ENCODE data around the gene ZNF780B. TPM values are rescaled to one million over a fixed set of nuclear protein-coding genes. Genes with fewer than 3 reads are reported as not detected.
A peak's percentile ranks its signal among the peaks of the same experiment; 100 is the strongest.
"Not testable (repeated sequence)": the region's sequence is repeated elsewhere in the genome, so short reads cannot be mapped to it uniquely, and the experiment has no call there.

The ZNF780B gene
- total RNA-seq (ENCODE audit: insufficient read depth, low replicate concordance) = 23.6 TPM

GRCh38 chr19:40055832-40056504 lies at the start of gene ZNF780B:
TSS of gene ZNF780B (minus strand) at chr19:40056231. CDS start at chr19:40050332, 5,899 bp downstream.
- DNase-seq (ENCODE audit: low spot score) = peak; percentile 81

- no peak for DNase-seq (ENCODE audit: low spot score)
Measured at GRCh38 chr19:40104754-40105153, 48.7 kb upstream of the ZNF780B start.

- no peak for DNase-seq (ENCODE audit: low spot score)
Measured at GRCh38 chr19:40103600-40103999, 47.6 kb upstream of the ZNF780B start.

- no peak for DNase-seq (ENCODE audit: low spot score)
Measured at GRCh38 chr19:40101813-40102212, 45.8 kb upstream of the ZNF780B start.

GRCh38 chr19:40093416-40093815 lies 37.4 kb upstream of the ZNF780B start:
- DNase-seq (ENCODE audit: low spot score) = no peak

- DNase-seq (ENCODE audit: low spot score) = no peak
Measured at GRCh38 chr19:40091205-40092129, 35.4 kb upstream of the ZNF780B start.

- peak; percentile 81 for DNase-seq (ENCODE audit: low spot score)
Measured at GRCh38 chr19:40090241-40091204, 34.5 kb upstream of the ZNF780B start, which contains the start of gene ZNF780A. TSS of gene ZNF780A (minus strand) at chr19:40090943. CDS start at chr19:40084753, 6,190 bp downstream.

DNA sequence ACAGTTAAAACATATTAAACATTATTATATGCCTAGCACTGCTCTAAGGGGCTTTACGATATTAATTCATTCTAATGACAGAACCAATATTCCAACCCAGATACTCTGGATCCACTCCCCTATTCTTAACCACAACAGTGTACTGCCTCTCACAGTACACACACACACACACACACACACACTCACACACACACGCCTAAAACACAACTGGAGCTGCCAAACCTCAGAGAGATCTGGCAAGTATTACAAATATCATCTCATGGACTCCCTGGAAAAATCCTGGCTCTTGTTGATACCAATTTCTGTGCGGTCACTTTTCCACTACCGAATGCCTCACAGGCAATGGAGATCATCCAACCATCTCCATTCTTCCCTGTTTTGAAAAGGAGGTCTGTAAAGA lies 33.4 kb upstream of the ZNF780B start:
- DNase-seq (ENCODE audit: low spot score) = no peak

GRCh38 chr19:40088299-40089047 lies 32.4 kb upstream of the ZNF780B start:
- DNase-seq (ENCODE audit: low spot score) = no peak

DNA sequence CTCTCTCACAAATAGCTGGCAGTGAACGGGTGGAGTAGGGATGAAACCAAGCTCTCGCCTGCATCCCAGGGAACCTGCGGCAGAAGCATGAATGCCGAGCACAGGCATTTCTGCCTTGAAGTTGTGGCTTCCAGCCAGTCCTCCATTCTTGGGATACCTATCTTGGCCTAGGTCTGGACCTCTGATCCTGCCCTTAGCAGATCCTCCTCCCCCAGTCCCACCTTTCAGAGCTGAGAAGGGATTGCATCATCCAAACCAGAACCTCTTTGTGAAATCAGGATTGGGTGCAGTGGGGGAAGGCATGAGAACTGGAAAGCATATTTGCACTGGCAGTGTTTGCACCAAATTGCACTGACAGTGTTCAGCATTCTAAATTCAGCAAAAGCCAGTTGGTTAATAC lies 28.9 kb upstream of the ZNF780B start:
- DNase-seq (ENCODE audit: low spot score) = no peak

DNA sequence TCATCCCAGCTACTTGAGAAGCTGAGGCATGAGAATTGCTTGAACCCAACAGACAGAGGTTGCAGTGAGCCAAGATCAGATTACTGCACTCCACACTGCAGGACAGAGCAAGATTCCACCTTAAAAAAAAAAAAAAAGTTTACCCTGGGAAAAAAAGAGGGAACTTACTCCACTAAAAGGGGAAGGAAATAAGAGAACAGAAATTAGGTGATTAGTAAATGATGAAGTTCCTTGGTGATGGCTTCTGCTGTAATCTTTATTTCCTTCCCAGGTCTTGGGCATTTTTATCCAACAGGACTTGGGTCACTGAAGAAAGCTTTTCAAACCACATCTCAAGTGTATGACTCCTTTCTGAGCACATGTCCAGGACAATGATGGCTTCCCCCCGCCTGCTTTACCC lies 25.4 kb upstream of the ZNF780B start:
- DNase-seq (ENCODE audit: low spot score) = no peak

GRCh38 chr19:40080289-40080688 lies 24.3 kb upstream of the ZNF780B start:
- no peak for DNase-seq (ENCODE audit: low spot score)

DNA sequence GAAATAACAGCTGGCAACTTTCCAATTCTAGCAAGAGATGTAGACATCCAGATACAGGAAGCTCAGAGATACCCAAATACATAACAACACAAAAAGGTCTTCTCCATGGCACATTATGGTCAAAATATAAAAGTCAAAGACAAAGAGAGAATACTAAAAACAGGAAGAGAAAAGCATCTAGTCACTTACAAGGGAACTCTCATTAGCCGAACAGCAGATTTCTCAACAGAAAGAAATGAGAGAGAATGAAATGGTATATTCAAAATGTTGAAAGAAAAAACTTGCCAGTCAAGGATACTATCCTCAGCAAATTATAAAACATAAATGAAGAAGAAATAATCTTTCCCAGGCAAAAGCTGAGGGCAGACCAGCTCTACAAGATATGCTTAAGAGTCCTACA lies 22.3 kb upstream of the ZNF780B start:
- DNase-seq (ENCODE audit: low spot score) = no peak

GRCh38 chr19:40070058-40070457 lies 14.0 kb upstream of the ZNF780B start:
- no peak for DNase-seq (ENCODE audit: low spot score)

DNA sequence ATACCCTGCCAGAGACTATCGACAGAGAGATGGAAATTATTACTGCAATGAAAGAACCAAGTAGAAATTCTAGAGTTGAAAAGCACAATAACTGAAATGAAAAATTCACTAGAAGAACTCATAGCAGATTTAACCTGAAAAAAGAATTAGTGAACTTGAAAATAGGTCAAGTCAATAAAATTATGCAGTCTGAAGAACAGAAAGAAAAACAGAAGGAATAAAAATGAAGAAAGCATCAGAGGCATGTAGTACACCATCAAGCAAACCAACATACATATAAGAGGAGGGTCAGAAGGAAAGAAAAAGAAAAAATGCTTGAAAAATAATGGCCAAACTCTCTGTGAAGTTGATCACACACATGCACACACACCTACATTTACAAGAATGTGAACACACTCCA lies 3.6 kb upstream of the ZNF780B start:
- no peak for DNase-seq (ENCODE audit: low spot score)

DNA sequence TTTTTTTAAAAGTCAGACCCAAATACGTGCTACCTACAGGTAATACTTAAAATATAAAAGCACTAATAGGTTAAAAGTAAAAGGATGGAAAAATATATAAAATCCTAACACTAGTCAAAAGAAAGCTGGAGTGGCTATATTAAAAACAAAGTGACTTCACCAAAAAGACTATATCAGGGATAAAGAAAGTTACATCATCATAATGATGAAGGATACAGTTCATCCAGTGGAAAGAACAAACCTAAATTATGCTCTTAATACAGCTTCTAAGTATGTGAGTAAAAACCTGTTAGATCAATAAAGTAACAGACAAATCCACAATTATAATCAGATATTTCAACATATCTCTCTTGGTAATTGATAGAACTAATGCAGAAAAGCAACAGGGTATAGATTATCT lies 1.1 kb upstream of the ZNF780B start:
- DNase-seq (ENCODE audit: low spot score) = no peak

DNA sequence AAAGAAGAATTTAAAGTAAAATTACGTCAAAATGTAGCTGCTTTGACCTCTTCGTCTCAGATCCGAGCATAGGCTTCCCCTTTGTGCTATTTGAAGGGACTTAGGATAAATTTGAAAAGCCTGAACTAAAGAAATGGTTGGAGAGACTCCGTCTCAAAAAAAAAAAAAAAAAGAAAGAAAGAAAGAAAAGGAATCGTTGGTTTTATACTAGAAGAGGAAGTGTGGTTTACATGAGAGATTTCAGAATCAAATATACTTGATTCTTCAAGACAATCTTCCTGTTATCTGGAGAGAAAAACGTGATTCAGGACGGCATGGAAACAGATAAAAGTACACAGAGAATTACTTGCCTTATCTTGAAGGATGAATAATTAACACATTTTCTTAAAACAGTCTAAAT lies 474 bp upstream of the ZNF780B start:
- DNase-seq (ENCODE audit: low spot score) = no peak

DNA sequence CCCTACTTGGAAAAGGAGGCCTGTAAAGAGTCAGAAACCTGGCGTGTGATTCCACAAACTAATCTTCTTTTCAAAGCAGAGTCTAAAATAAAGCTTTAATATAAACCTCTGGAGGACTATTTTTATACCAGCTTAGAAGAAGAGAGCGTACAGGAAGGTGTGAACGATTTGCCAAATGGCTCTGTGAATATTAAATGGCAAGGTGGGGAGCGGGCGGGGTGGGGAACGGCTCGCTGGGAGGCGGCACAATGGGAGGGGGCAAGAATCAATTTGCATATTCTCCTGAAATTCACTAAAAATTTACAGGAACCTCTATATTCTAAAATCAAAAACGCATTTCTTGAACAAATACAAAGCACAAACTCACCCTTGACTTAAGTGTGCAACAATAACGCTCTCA lies 982 bp downstream of the ZNF780B start:
- DNase-seq (ENCODE audit: low spot score) = no peak

GRCh38 chr19:40054632-40055031 lies 1.4 kb downstream of the ZNF780B start:
- no peak for DNase-seq (ENCODE audit: low spot score)

DNA sequence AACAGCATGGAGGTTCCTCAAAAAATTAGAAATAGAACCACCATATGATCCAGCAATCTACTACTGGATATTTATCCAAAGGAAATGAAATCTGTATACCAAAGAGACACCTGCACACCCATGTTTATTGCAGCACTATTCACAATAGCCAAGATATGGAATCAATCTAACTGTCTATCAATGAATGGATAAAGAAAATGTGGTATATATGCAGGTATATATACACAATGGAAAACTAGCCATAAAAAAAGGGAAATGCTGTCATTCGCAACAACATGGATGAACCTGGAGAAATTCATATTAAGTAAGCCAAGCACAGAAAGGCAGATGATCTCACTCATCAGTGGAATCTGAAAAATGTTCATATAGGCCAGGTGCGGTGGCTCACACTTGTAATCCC lies 2.5 kb downstream of the ZNF780B start:
- no peak for DNase-seq (ENCODE audit: low spot score)

DNA sequence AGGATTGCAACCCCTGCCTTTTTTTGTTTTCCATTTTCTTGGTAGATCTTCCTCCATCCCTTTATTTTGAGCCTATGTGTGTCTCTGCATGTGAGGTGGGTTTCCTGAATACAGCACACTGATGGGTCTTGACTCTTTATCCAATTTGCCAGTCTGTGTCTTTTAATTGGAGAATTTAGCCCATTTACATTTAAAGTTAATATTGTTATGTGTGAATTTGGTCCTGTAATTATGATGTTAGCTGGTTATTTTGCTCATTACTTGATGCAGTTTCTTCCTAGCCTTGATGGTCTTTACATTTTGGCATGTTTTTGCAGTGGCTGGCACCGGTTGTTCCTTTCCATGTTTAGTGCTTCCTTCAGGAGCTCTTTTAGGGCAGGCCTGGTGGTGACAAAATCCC lies 14.3 kb downstream of the ZNF780B start:
- DNase-seq (ENCODE audit: low spot score) = not testable (repeated sequence)

Data from umbilical cord (tissue), 2 donors.